ENCODE results near the gene RALGAPA1. TPM values are rescaled to one million over a fixed set of nuclear protein-coding genes. Genes with fewer than 3 reads are reported as not detected.

The RALGAPA1 gene
- total and polyA plus RNA-seq, 2 of the 13 experiments (the other 11 are each of a cell fraction or from before 2014, with no cell fraction given), result 65.0 to 89.2 TPM

- TF ChIP-seq, protein P1, sequence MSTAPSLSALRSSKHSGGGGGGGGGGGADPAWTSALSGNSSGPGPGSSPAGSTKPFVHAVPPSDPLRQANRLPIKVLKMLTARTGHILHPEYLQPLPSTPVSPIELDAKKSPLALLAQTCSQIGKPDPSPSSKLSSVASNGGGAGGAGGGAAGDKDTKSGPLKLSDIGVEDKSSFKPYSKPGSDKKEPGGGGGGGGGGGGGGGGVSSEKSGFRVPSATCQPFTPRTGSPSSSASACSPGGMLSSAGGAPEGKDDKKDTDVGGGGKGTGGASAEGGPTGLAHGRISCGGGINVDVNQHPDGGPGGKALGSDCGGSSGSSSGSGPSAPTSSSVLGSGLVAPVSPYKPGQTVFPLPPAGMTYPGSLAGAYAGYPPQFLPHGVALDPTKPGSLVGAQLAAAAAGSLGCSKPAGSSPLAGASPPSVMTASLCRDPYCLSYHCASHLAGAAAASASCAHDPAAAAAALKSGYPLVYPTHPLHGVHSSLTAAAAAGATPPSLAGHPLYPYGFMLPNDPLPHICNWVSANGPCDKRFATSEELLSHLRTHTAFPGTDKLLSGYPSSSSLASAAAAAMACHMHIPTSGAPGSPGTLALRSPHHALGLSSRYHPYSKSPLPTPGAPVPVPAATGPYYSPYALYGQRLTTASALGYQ (CRISPR knock-in tag; IDR thresholded peaks at IDR 0.05), result no peak
- TF ChIP-seq ZBTB14 (CRISPR knock-in tag; IDR thresholded peaks at IDR 0.05) (no peak), ZNF484 (CRISPR knock-in tag; IDR thresholded peaks at IDR 0.05; ENCODE audit: borderline replicate concordance, low read depth) (no peak), SAP130 (CRISPR knock-in tag; IDR thresholded peaks at IDR 0.05; ENCODE audit: low read depth) (0 out of 2 replicates have a peak, but pooled peaks have one; percentile 26), GATAD1 (CRISPR knock-in tag; IDR thresholded peaks at IDR 0.05) (0 out of 2 replicates have a peak, but pooled peaks have one; percentile 26), SYNCRIP (IDR thresholded peaks at IDR 0.05; ENCODE audit: insufficient read depth, low read depth, low read length) (no peak), MEIS2 (CRISPR knock-in tag; IDR thresholded peaks at IDR 0.05) (no peak), PREB (CRISPR knock-in tag; IDR thresholded peaks at IDR 0.05) (no peak), ZNF850 (CRISPR knock-in tag; conservative IDR thresholded peaks at IDR 0.05) (no peak), YEATS2 (CRISPR knock-in tag; IDR thresholded peaks at IDR 0.05; ENCODE audit: borderline replicate concordance) (peak; percentile 35; the same call in 1 of the 2 replicates), EP300 (IDR thresholded peaks at IDR 0.05; ENCODE audit: low read depth in 2 of 2, low read length in 2 of 2) (no peak), EP300 (CRISPR knock-in tag; IDR thresholded peaks at IDR 0.05; ENCODE audit: borderline replicate concordance) (no peak), NPAS2 (CRISPR knock-in tag; IDR thresholded peaks at IDR 0.05; ENCODE audit: borderline replicate concordance) (no peak), POLR2AphosphoS5 (IDR thresholded peaks at IDR 0.05; ENCODE audit: low read depth, low read length) (no peak), RAD21 (CRISPR knock-in tag; IDR thresholded peaks at IDR 0.05) (peak; percentile 64), ZFX (CRISPR knock-in tag; IDR thresholded peaks at IDR 0.05; ENCODE audit: low read depth) (no peak), CHD4 (IDR thresholded peaks at IDR 0.05; ENCODE audit: borderline replicate concordance, low read length) (peak; percentile 40; the same call in 1 of the 2 replicates), ZNF253 (CRISPR knock-in tag; IDR thresholded peaks at IDR 0.05; ENCODE audit: borderline replicate concordance) (no peak), ARNT (IDR thresholded peaks at IDR 0.05) (no peak)
- TF ChIP-seq, protein P2, sequence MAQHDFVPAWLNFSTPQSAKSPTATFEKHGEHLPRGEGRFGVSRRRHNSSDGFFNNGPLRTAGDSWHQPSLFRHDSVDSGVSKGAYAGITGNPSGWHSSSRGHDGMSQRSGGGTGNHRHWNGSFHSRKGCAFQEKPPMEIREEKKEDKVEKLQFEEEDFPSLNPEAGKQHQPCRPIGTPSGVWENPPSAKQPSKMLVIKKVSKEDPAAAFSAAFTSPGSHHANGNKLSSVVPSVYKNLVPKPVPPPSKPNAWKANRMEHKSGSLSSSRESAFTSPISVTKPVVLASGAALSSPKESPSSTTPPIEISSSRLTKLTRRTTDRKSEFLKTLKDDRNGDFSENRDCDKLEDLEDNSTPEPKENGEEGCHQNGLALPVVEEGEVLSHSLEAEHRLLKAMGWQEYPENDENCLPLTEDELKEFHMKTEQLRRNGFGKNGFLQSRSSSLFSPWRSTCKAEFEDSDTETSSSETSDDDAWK (CRISPR knock-in tag; IDR thresholded peaks at IDR 0.05), result no peak
- TF ChIP-seq, protein P3, sequence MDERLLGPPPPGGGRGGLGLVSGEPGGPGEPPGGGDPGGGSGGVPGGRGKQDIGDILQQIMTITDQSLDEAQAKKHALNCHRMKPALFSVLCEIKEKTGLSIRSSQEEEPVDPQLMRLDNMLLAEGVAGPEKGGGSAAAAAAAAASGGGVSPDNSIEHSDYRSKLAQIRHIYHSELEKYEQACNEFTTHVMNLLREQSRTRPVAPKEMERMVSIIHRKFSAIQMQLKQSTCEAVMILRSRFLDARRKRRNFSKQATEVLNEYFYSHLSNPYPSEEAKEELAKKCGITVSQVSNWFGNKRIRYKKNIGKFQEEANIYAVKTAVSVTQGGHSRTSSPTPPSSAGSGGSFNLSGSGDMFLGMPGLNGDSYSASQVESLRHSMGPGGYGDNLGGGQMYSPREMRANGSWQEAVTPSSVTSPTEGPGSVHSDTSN (CRISPR knock-in tag; IDR thresholded peaks at IDR 0.05), result no peak
- TF ChIP-seq, protein P4, sequence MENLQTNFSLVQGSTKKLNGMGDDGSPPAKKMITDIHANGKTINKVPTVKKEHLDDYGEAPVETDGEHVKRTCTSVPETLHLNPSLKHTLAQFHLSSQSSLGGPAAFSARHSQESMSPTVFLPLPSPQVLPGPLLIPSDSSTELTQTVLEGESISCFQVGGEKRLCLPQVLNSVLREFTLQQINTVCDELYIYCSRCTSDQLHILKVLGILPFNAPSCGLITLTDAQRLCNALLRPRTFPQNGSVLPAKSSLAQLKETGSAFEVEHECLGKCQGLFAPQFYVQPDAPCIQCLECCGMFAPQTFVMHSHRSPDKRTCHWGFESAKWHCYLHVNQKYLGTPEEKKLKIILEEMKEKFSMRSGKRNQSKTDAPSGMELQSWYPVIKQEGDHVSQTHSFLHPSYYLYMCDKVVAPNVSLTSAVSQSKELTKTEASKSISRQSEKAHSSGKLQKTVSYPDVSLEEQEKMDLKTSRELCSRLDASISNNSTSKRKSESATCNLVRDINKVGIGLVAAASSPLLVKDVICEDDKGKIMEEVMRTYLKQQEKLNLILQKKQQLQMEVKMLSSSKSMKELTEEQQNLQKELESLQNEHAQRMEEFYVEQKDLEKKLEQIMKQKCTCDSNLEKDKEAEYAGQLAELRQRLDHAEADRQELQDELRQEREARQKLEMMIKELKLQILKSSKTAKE (CRISPR knock-in tag; IDR thresholded peaks at IDR 0.05; ENCODE audit: borderline replicate concordance), result no peak
Observed at GRCh38 chr14:35814371-35815005, 5.4 kb upstream of the RALGAPA1 start (continued).
